Activated CD4-positive, alpha-beta T cell treated with anti-CD3 and anti-CD28 coated beads, Interleukin-2, amount 50 U/mL, for 48 hours (primary cell): ENCODE results near the gene PARVG.

Experiments used
- DNase-seq, 2 experiments: peaks; one replicate each; pipeline ENCODE4 v3.0.0-alpha.2; 2020

The PARVG gene

GRCh38 chr22:44181912-44182587 lies 1.3 kb downstream of the PARVG start:
- DNase-seq = peak; percentile 37 to 46

- DNase-seq = peak; percentile 46 to 65
These were observed 2.0 kb downstream of the PARVG start for GRCh38 chr22:44182588-44183286.

GRCh38 chr22:44183287-44183588 lies 2.5 kb downstream of the PARVG start:
- DNase-seq = no peak

- no peak for DNase-seq
These were observed 3.3 kb downstream of the PARVG start for GRCh38 chr22:44184006-44184405.

GRCh38 chr22:44185237-44186120 lies 4.8 kb downstream of the PARVG start:
- no peak for DNase-seq

GRCh38 chr22:44186121-44186510 lies 5.4 kb downstream of the PARVG start:
- DNase-seq = no peak

- no peak for DNase-seq
These were observed 6.0 kb downstream of the PARVG start for GRCh38 chr22:44186737-44187136.

- no peak for DNase-seq
These were observed 7.0 kb downstream of the PARVG start for GRCh38 chr22:44187652-44188230.

- DNase-seq = no peak
These were observed 7.6 kb downstream of the PARVG start for GRCh38 chr22:44188316-44188715.

GRCh38 chr22:44188986-44189630 lies 8.4 kb downstream of the PARVG start:
- no peak for DNase-seq

- no peak for DNase-seq
These were observed 9.8 kb downstream of the PARVG start for GRCh38 chr22:44190381-44190976.

- DNase-seq = peak; percentile 52 to 61
These were observed 10.3 kb downstream of the PARVG start for GRCh38 chr22:44191036-44191454.

GRCh38 chr22:44192098-44192815 lies 11.5 kb downstream of the PARVG start:
- peak; percentile 46 to 49 for DNase-seq

GRCh38 chr22:44192816-44193534 lies 12.2 kb downstream of the PARVG start:
- DNase-seq = no peak

GRCh38 chr22:44193535-44193891 lies 12.8 kb downstream of the PARVG start:
- DNase-seq = peak in 1 of 2 experiments; percentile 32

GRCh38 chr22:44194569-44194968 lies 13.8 kb downstream of the PARVG start:
- DNase-seq = no peak

GRCh38 chr22:44195189-44195871 lies 14.6 kb downstream of the PARVG start:
- DNase-seq = no peak

GRCh38 chr22:44196241-44196640 lies 15.5 kb downstream of the PARVG start:
- no peak for DNase-seq

GRCh38 chr22:44196731-44197131 lies 16.0 kb downstream of the PARVG start:
- no peak for DNase-seq

- DNase-seq = no peak
These were observed 16.5 kb downstream of the PARVG start for GRCh38 chr22:44197271-44197670.
